ENCODE results near the gene PDE6B.

DNA sequence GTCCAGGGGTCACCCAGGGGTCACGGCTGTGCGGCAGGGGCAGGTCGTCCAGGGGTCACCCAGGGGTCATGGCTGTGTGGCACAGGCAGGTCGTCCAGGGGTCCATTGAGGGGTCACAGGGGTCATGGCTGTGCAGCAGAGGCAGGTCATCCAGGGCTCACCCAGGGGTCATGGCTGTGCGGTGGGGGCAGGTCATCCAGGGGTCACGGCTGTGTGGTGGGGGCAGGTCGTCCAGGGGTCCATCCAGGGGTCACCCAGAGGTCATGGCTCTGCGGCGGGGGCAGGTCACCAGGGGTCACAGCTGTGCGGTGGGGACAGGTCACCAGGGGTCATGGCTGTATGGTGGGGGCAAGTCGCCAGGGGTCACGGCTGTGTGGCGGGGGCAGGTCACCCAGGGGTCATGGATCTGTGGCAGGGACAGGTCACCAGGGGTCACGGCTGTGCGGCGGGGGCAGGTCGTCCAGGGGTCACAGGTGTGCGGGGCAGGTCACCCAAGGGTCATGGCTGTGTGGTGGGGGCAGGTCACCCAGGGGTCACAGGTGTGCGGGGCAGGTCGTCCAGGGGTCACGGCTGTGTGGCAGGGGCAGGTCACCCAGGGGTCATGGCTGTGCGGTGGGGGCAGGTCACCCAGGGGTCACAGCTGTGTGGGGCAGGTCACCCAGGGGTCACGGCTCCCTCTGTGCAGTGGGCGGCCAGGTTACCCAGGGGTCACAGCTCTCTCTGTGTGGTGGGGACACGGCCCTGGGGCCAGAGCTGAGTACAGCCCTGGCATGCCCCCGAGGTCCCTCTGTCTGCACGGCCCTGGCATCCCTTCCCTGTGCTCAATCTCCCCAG lies 32.7 kb downstream of the PDE6B start:
- no peak for TF ChIP-seq GATA2 (IDR thresholded peaks at IDR 0.05; ENCODE audit: low read depth, low read length)
- no peak for TF ChIP-seq GATA3 (IDR thresholded peaks at IDR 0.05; ENCODE audit: low read depth, low read length)

Measured in SH-SY5Y (cell line).